ENCODE measurements around the gene PYM1.

PYM1 gene

DNA sequence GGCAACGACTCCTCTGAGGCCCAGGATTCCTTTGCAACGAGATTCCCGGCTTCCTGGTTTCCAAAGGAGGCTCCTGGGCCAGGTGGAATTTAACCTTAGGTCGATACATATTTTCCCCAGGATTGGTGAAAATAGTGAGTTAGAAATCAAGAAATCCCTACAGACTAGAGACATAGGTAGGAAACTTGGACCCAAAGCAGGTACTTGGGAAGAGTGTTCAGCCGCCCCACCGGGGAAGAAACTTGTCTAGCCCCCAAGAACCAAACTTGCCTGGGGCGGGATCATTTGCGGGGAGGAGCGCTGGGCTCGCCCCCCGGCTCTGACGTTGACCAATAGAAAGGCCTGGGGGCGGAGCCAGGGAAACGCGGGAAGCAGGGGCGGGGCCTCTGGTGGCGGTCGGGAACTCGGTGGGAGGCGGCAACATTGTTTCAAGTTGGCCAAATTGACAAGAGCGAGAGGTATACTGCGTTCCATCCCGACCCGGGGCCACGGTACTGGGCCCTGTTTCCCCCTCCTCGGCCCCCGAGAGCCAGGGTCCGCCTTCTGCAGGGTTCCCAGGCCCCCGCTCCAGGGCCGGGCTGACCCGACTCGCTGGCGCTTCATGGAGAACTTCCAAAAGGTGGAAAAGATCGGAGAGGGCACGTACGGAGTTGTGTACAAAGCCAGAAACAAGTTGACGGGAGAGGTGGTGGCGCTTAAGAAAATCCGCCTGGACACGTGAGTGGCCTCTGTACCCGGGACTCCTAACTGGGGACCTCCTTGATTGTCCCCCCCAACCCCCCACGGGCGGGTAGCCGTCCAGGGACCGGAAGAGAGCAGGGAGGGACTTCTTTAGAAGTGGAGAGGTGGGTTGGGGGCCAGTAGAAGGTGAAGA, 39.0 kb upstream of the PYM1 start, which contains the start of gene CDK2:
Gene CDK2, plus strand, starts transcription at position 423 of the 874 bp plus-strand sequence. Its CDS starts 179 bp downstream, at position 602.
- CTCF ChIA-PET, result interaction anchor here (0.6 to 0.7 kb wide), 2 partner anchors 25 to 38 kb away, joined by 3 to 5 read pairs; no protein-coding TSS in a partner anchor
- peak within 1 kb of the TSS; percentile 89 for H3K4me3 ChIP-seq (ENCODE audit: low read depth, low read length)
- H3K36me3 ChIP-seq (ENCODE audit: control insufficient read depth in 2 of 2, insufficient read depth in 1 of 2, low read length in 2 of 2), result peaks cover 10 to 39% of the 10 kb centered on the region in 2 experiments
- peak within 1 kb of the TSS; percentile 83 for H3K27ac ChIP-seq (ENCODE audit: extremely low read depth, low read depth, low read length)
- peaks cover 5% of the 10 kb centered on the region for H3K4me1 ChIP-seq (ENCODE audit: control insufficient read depth, insufficient read depth, low read length)
- H3K9me3 ChIP-seq (ENCODE audit: control insufficient read depth, insufficient read depth, low read depth, low read length), result no peaks in the 10 kb centered on the region
- POLR2A ChIA-PET, result interaction anchor here (0.5 to 0.6 kb wide), 2 partner anchors 88 to 137 kb away, joined by 4 read pairs; partner anchors contain the start of gene DNAJC14
- TF ChIP-seq GLIS2 (tag by site-specific recombination; IDR thresholded peaks at IDR 0.05) (peak; percentile 79), ZNF335 (tag by site-specific recombination; conservative IDR thresholded peaks at IDR 0.05) (peak; percentile 89), ZNF629 (tag by site-specific recombination; IDR thresholded peaks at IDR 0.05) (peak; percentile 12; the same call in 1 of the 2 replicates), ZXDB (tag by site-specific recombination; IDR thresholded peaks at IDR 0.05) (peak; percentile 97), ZNF843 (tag by site-specific recombination; IDR thresholded peaks at IDR 0.05) (peak; percentile 37; the same call in 1 of the 2 replicates), TCF7L2 (IDR thresholded peaks at IDR 0.05; ENCODE audit: borderline replicate concordance, low read depth, low read length) (peak; percentile 16; the same call in 1 of the 2 replicates), ZNF561 (tag by site-specific recombination; IDR thresholded peaks at IDR 0.05; ENCODE audit: borderline replicate concordance) (0 out of 2 replicates have a peak, but pooled peaks have one; percentile 5), KLF8 (tag by site-specific recombination; IDR thresholded peaks at IDR 0.05) (peak; percentile 81), ZEB2 (tag by site-specific recombination; IDR thresholded peaks at IDR 0.05) (0 out of 2 replicates have a peak, but pooled peaks have one; percentile 55), IKZF3 (tag by site-specific recombination; IDR thresholded peaks at IDR 0.05) (peak; percentile 73), ZNF600 (tag by site-specific recombination; IDR thresholded peaks at IDR 0.05) (peak; percentile 46; the same call in 1 of the 2 replicates), ZNF747 (tag by site-specific recombination; IDR thresholded peaks at IDR 0.05) (no peak), SP2 (tag by site-specific recombination; IDR thresholded peaks at IDR 0.05) (peak; percentile 90), ZNF76 (tag by site-specific recombination; IDR thresholded peaks at IDR 0.05; ENCODE audit: borderline replicate concordance, low read depth) (peak; percentile 57; the same call in 1 of the 2 replicates), KLF9 (tag by site-specific recombination; IDR thresholded peaks at IDR 0.05; ENCODE audit: low read depth) (peak; percentile 62; the same call in 1 of the 2 replicates), SP3 (tag by site-specific recombination; IDR thresholded peaks at IDR 0.05) (peak; percentile 89)
- TF ChIP-seq, protein P1, sequence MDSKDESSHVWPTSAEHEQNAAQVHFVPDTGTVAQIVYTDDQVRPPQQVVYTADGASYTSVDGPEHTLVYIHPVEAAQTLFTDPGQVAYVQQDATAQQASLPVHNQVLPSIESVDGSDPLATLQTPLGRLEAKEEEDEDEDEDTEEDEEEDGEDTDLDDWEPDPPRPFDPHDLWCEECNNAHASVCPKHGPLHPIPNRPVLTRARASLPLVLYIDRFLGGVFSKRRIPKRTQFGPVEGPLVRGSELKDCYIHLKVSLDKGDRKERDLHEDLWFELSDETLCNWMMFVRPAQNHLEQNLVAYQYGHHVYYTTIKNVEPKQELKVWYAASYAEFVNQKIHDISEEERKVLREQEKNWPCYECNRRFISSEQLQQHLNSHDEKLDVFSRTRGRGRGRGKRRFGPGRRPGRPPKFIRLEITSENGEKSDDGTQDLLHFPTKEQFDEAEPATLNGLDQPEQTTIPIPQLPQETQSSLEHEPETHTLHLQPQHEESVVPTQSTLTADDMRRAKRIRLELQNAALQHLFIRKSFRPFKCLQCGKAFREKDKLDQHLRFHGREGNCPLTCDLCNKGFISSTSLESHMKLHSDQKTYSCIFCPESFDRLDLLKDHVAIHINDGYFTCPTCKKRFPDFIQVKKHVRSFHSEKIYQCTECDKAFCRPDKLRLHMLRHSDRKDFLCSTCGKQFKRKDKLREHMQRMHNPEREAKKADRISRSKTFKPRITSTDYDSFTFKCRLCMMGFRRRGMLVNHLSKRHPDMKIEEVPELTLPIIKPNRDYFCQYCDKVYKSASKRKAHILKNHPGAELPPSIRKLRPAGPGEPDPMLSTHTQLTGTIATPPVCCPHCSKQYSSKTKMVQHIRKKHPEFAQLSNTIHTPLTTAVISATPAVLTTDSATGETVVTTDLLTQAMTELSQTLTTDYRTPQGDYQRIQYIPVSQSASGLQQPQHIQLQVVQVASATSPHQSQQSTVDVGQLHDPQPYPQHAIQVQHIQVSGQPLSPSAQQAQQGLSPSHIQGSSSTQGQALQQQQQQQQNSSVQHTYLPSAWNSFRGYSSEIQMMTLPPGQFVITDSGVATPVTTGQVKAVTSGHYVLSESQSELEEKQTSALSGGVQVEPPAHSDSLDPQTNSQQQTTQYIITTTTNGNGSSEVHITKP (tag by site-specific recombination; IDR thresholded peaks at IDR 0.05), result peak; percentile 15
- TF ChIP-seq, protein P2, sequence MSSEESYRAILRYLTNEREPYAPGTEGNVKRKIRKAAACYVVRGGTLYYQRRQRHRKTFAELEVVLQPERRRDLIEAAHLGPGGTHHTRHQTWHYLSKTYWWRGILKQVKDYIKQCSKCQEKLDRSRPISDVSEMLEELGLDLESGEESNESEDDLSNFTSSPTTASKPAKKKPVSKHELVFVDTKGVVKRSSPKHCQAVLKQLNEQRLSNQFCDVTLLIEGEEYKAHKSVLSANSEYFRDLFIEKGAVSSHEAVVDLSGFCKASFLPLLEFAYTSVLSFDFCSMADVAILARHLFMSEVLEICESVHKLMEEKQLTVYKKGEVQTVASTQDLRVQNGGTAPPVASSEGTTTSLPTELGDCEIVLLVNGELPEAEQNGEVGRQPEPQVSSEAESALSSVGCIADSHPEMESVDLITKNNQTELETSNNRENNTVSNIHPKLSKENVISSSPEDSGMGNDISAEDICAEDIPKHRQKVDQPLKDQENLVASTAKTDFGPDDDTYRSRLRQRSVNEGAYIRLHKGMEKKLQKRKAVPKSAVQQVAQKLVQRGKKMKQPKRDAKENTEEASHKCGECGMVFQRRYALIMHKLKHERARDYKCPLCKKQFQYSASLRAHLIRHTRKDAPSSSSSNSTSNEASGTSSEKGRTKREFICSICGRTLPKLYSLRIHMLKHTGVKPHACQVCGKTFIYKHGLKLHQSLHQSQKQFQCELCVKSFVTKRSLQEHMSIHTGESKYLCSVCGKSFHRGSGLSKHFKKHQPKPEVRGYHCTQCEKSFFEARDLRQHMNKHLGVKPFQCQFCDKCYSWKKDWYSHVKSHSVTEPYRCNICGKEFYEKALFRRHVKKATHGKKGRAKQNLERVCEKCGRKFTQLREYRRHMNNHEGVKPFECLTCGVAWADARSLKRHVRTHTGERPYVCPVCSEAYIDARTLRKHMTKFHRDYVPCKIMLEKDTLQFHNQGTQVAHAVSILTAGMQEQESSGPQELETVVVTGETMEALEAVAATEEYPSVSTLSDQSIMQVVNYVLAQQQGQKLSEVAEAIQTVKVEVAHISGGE (tag by site-specific recombination; conservative IDR thresholded peaks at IDR 0.05; ENCODE audit: low read depth), result peak; percentile 81
- TF ChIP-seq, protein P3, sequence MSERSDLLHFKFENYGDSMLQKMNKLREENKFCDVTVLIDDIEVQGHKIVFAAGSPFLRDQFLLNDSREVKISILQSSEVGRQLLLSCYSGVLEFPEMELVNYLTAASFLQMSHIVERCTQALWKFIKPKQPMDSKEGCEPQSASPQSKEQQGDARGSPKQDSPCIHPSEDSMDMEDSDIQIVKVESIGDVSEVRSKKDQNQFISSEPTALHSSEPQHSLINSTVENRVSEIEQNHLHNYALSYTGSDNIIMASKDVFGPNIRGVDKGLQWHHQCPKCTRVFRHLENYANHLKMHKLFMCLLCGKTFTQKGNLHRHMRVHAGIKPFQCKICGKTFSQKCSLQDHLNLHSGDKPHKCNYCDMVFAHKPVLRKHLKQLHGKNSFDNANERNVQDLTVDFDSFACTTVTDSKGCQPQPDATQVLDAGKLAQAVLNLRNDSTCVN (tag by site-specific recombination; optimal IDR thresholded peaks at IDR 0.05), result peak; percentile 36
- TF ChIP-seq, protein P4, sequence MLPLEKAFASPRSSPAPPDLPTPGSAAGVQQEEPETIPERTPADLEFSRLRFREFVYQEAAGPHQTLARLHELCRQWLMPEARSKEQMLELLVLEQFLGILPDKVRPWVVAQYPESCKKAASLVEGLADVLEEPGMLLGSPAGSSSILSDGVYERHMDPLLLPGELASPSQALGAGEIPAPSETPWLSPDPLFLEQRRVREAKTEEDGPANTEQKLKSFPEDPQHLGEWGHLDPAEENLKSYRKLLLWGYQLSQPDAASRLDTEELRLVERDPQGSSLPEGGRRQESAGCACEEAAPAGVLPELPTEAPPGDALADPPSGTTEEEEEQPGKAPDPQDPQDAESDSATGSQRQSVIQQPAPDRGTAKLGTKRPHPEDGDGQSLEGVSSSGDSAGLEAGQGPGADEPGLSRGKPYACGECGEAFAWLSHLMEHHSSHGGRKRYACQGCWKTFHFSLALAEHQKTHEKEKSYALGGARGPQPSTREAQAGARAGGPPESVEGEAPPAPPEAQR (tag by site-specific recombination; IDR thresholded peaks at IDR 0.05), result no peak
- TF ChIP-seq, protein P5, sequence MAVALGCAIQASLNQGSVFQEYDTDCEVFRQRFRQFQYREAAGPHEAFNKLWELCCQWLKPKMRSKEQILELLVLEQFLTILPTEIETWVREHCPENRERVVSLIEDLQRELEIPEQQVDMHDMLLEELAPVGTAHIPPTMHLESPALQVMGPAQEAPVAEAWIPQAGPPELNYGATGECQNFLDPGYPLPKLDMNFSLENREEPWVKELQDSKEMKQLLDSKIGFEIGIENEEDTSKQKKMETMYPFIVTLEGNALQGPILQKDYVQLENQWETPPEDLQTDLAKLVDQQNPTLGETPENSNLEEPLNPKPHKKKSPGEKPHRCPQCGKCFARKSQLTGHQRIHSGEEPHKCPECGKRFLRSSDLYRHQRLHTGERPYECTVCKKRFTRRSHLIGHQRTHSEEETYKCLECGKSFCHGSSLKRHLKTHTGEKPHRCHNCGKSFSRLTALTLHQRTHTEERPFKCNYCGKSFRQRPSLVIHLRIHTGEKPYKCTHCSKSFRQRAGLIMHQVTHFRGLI (tag by site-specific recombination; IDR thresholded peaks at IDR 0.05), result no peak
- TF ChIP-seq, protein P6, sequence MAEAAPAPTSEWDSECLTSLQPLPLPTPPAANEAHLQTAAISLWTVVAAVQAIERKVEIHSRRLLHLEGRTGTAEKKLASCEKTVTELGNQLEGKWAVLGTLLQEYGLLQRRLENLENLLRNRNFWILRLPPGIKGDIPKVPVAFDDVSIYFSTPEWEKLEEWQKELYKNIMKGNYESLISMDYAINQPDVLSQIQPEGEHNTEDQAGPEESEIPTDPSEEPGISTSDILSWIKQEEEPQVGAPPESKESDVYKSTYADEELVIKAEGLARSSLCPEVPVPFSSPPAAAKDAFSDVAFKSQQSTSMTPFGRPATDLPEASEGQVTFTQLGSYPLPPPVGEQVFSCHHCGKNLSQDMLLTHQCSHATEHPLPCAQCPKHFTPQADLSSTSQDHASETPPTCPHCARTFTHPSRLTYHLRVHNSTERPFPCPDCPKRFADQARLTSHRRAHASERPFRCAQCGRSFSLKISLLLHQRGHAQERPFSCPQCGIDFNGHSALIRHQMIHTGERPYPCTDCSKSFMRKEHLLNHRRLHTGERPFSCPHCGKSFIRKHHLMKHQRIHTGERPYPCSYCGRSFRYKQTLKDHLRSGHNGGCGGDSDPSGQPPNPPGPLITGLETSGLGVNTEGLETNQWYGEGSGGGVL (tag by site-specific recombination; IDR thresholded peaks at IDR 0.05), result peak; percentile 71
